Endothelial cell of umbilical vein (primary cell): Measurements from ENCODE around the gene KRT6C. TPM values are rescaled to one million over a fixed set of nuclear protein-coding genes. Genes with fewer than 3 reads are reported as not detected.

Experiments used
- BruUV-seq: library from RNA; stranded (reverse); fragments of 400-500 nt; replicated peaks from 2 replicates; lab custom pipeline; 2021; lab: Mats Ljungman, UMichigan
- CTCF ChIA-PET: fragments of 300-600, 350-600 bp; sonication (Branson Sonifier 250); formaldehyde crosslinking; loops from one replicate; lab custom pipeline; 2021; ENCODE audit warnings: antibody characterized with exemption, inconsistent platforms; lab: Charles Lee
- POLR2A ChIA-PET: fragments of 300-600, 350-600 bp; sonication (Branson Sonifier 250); formaldehyde crosslinking; loops from one replicate; lab custom pipeline; 2021; ENCODE audit warnings: antibody characterized with exemption, inconsistent platforms; lab: Charles Lee
- DNase-seq: peaks from one replicate; pipeline ENCODE4 v3.0.0-alpha.2; 2011; ENCODE audit warnings: low read depth, low spot score
- FAIRE-seq: peaks from 2 replicates; lab custom pipeline; 2011; peaks lifted over from hg19 to GRCh38; lab: Jason Lieb, UNC
- H2AFZ ChIP-seq: 2 replicates; pipeline ENCODE4 v1.6.0; 2012; ENCODE audit warnings: low read depth, low read length, control low read depth, inconsistent platforms
- H3K27ac ChIP-seq: 2 replicates; pipeline ENCODE4 v1.5.1; 2011; ENCODE audit warnings: low read depth, mild to moderate bottlenecking, control low read depth, low read length, moderate library complexity; ENCODE audit not compliant: insufficient read depth
- H3K27me3 ChIP-seq, 2 experiments: 2 replicates each; pipeline versions ENCODE4 v1.6.0 to v1.6.1; 2011; ENCODE audit warnings: low read length in 2 of 2, mixed read lengths in 1 of 2; ENCODE audit not compliant: control insufficient read depth in 2 of 2, insufficient read depth in 2 of 2
- H3K36me3 ChIP-seq, 2 experiments: 2 replicates in 1 of 2; 3 replicates in 1 of 2; pipeline ENCODE4 v1.5.1; 2011; ENCODE audit warnings: low read length in 2 of 2, mild to moderate bottlenecking in 1 of 2, moderate library complexity in 1 of 2; ENCODE audit not compliant: control insufficient read depth in 2 of 2, insufficient read depth in 2 of 2; ENCODE audit errors: extremely low read depth in 1 of 2
- H3K4me1 ChIP-seq: 3 replicates; pipeline ENCODE4 v1.5.1; 2011; ENCODE audit warnings: mild to moderate bottlenecking, low read length; ENCODE audit not compliant: control insufficient read depth, insufficient read depth; ENCODE audit errors: extremely low read depth
- H3K4me2 ChIP-seq: 2 replicates; pipeline ENCODE4 v1.6.1; 2011; ENCODE audit warnings: low read length, control low read depth, mixed read lengths; ENCODE audit not compliant: insufficient read depth
- H3K4me3 ChIP-seq, 3 experiments: fragments of 200-600 bp in 1 of 3; sonication (generic), shearing (Covaris generic) in 1 of 3; replicated peaks in 1 of 3; 2 replicates each; pipeline ENCODE4 v1.5.1; 2011 to 2016; ENCODE audit warnings: control low read depth in 3 of 3, low read length in 3 of 3, mild to moderate bottlenecking in 2 of 3, inconsistent platforms in 1 of 3, low read depth in 1 of 3, moderate library complexity in 1 of 3; ENCODE audit not compliant: insufficient read depth in 1 of 3
- H3K79me2 ChIP-seq: 2 replicates; pipeline ENCODE4 v1.6.0; 2012; ENCODE audit warnings: low read length, inconsistent platforms; ENCODE audit not compliant: control insufficient read depth, insufficient read depth
- H3K9ac ChIP-seq: replicated peaks from 2 replicates; pipeline ENCODE3; 2011; ENCODE audit warnings: low read length, control low read depth; ENCODE audit not compliant: insufficient read depth; ENCODE audit errors: extremely low read depth
- H3K9me1 ChIP-seq: replicated peaks from 3 replicates; pipeline ENCODE4 v1.6.0; 2011; ENCODE audit warnings: mild to moderate bottlenecking, low read length; ENCODE audit not compliant: control insufficient read depth, insufficient read depth; ENCODE audit errors: extremely low read depth
- H3K9me3 ChIP-seq: replicated peaks from 2 replicates; pipeline ENCODE4 v1.5.1; 2012; ENCODE audit warnings: low read length, inconsistent platforms; ENCODE audit not compliant: control insufficient read depth, insufficient read depth
- H4K20me1 ChIP-seq: replicated peaks from 2 replicates; pipeline ENCODE3; 2011; ENCODE audit warnings: mild to moderate bottlenecking, low read length; ENCODE audit not compliant: control insufficient read depth, insufficient read depth; ENCODE audit errors: extremely low read depth
- FOS ChIP-seq: IDR thresholded peaks from 2 replicates; pipeline ENCODE4 v1.6.1; 2011; ENCODE audit warnings: mild to moderate bottlenecking, low read length, moderate library complexity, borderline replicate concordance; ENCODE audit not compliant: insufficient read depth
- GATA2 ChIP-seq: IDR thresholded peaks from 2 replicates; pipeline ENCODE4 v1.7.0; 2011; ENCODE audit warnings: low read depth, mild to moderate bottlenecking, moderate library complexity, mixed read lengths, low read length; ENCODE audit not compliant: insufficient read length, insufficient read depth
- JUN ChIP-seq: IDR thresholded peaks from 2 replicates; pipeline ENCODE4 v1.6.1; 2011; ENCODE audit warnings: borderline replicate concordance, low read depth; ENCODE audit not compliant: insufficient read length, insufficient read depth
- MYC ChIP-seq: IDR thresholded peaks from one replicate; pipeline ENCODE4 v1.6.1; 2011; ENCODE audit warnings: mild to moderate bottlenecking, low read depth, low read length
- POLR2A ChIP-seq: IDR thresholded peaks from 2 replicates; pipeline ENCODE4 v1.6.1; 2012; ENCODE audit warnings: low read depth, mild to moderate bottlenecking, control low read depth, low read length
- POLR2AphosphoS5 ChIP-seq: IDR thresholded peaks from 2 replicates; pipeline ENCODE4 v1.6.1; 2012; ENCODE audit warnings: low read depth, mild to moderate bottlenecking, control low read depth, low read length, moderate library complexity; ENCODE audit not compliant: insufficient read depth
- dilution Hi-C: fragments of 300-500 bp; cut with MboI; formaldehyde crosslinking; loops from one replicate; pipeline ENCODE4 v1.15.0; 2019; ENCODE audit warnings: low sequenced_read_pairs; ENCODE audit not compliant: extremely low pct_ligation_motif_present
- intact Hi-C: fragments of 100-400 bp; cut with micrococcal nuclease; formaldehyde crosslinking; loops from one replicate; pipeline ENCODE4 v1.10.0; 2022
- polyA plus RNA-seq, 4 experiments: library from polyadenylated mRNA; depleted of rRNA in 3 of 4; stranded (reverse) in 3 of 4; unstranded in 1 of 4; fragments of >200 nt; gene quantifications; 2 replicates each; pipeline versions ENCODE4 v1.2.1 to v1.2.3, GENCODE V29; 2011 to 2012; ENCODE audit warnings: missing spikeins in 1 of 4
- total RNA-seq: library from RNA; stranded (reverse); gene quantifications from 2 replicates; pipeline ENCODE4 v1.2.3, GENCODE V29; 2021
- TF ChIP-seq, protein P1 (sequence below), 2 donors: IDR thresholded peaks; 1 replicate in 1 of 2; 2 replicates in 1 of 2; pipeline ENCODE4 v1.5.1; 2011; ENCODE audit warnings: low read length in 2 of 2, mild to moderate bottlenecking in 2 of 2, moderate library complexity in 2 of 2, control low read depth in 1 of 2, inconsistent platforms in 1 of 2, low read depth in 1 of 2; ENCODE audit not compliant: insufficient read depth in 1 of 2; ENCODE audit errors: extremely low read depth in 1 of 2
- TF ChIP-seq, protein P2 (sequence below): IDR thresholded peaks from 2 replicates; pipeline ENCODE4 v1.6.1; 2011; ENCODE audit not compliant: insufficient read depth, insufficient read length

Gene KRT6C
- total and polyA plus RNA-seq, 2 donors (not counting 3 experiments of a cell fraction or from before 2014, with no cell fraction given) = not detected

DNA sequence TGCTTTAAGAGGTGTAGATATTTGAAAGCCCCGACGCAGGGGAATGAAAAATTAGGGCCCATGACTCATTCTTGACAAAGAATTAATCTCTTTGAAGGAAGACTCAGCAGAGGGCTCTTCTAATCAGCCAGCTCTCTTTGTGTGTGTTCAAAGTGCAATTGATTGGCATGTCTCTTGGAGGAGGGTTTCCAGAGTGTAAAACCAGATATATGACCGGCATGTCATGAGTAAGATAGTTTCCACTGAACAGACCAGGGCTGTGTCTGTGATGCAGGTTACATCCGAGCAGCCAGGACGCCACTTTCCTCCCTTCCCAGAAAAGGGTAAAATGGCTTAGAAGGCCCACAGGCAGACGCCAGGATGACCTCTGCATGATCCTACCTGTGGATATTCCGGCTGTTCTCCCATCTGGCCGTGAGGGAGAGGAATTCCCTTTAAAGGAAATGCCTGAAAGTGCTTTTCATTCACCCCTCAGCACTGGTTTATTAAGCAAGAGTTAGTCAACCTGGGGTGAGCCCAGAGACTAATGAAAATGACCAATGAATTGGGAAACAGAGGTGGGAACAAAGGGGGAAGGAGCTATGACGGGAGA lies 32.2 kb downstream of the KRT6C start:
- Histone ChIP-seq H3K36me3 (no peaks in the 10 kb centered on the region), H3K27me3 (peaks cover 7 to 8% of the 10 kb centered on the region in 2 experiments), H3K4me2 (no peak overlapping the region), H3K9me1 (no peaks in the 10 kb centered on the region), H3K27ac (no peak overlapping the region), H3K4me3 (no peak overlapping the region), H2AFZ (no peak overlapping the region), H3K9ac (no peak overlapping the region), H3K4me1 (no peaks in the 10 kb centered on the region), H4K20me1 (no peaks in the 10 kb centered on the region), H3K9me3 (no peaks in the 10 kb centered on the region), H3K79me2 (no peaks in the 10 kb centered on the region)
- FAIRE-seq (no peak), DNase-seq (no peak)
- no TSS peak for BruUV-seq
- TF ChIP-seq GATA2 = no peak
- TF ChIP-seq FOS = no peak
- TF ChIP-seq, protein P1, sequence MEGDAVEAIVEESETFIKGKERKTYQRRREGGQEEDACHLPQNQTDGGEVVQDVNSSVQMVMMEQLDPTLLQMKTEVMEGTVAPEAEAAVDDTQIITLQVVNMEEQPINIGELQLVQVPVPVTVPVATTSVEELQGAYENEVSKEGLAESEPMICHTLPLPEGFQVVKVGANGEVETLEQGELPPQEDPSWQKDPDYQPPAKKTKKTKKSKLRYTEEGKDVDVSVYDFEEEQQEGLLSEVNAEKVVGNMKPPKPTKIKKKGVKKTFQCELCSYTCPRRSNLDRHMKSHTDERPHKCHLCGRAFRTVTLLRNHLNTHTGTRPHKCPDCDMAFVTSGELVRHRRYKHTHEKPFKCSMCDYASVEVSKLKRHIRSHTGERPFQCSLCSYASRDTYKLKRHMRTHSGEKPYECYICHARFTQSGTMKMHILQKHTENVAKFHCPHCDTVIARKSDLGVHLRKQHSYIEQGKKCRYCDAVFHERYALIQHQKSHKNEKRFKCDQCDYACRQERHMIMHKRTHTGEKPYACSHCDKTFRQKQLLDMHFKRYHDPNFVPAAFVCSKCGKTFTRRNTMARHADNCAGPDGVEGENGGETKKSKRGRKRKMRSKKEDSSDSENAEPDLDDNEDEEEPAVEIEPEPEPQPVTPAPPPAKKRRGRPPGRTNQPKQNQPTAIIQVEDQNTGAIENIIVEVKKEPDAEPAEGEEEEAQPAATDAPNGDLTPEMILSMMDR (IDR thresholded peaks at IDR 0.05; ENCODE audit: extremely low read depth in 1 of 2, insufficient read depth in 1 of 2, low read depth in 1 of 2, low read length in 2 of 2) = no peak
- no peak for TF ChIP-seq MYC
- no peak for TF ChIP-seq POLR2AphosphoS5
- no peak for TF ChIP-seq JUN
- no peak for TF ChIP-seq POLR2A
- TF ChIP-seq, protein P2, sequence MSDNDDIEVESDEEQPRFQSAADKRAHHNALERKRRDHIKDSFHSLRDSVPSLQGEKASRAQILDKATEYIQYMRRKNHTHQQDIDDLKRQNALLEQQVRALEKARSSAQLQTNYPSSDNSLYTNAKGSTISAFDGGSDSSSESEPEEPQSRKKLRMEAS = no peak
- ChIA-PET POLR2A (no interaction called here), CTCF (interaction anchor here (0.9 to 2.2 kb wide), 2 partner anchors 13 to 45 kb away, joined by 3 to 6 read pairs; no protein-coding TSS in a partner anchor)
- dilution Hi-C loops (no loop called here), intact Hi-C loops (no loop called here)
